ENCODE measurements around the gene SLC26A4. TPM values are rescaled to one million over a fixed set of nuclear protein-coding genes. Genes with fewer than 3 reads are reported as not detected.

The SLC26A4 gene
- total and polyA plus RNA-seq, 9 of the 15 experiments (the other 6 are each of a cell fraction or from before 2014, with no cell fraction given): 0.09 to 1.2 (median 0.33) TPM

- ATAC-seq: no peak
- 48% methylated on average over 2 of the region's 2 CpGs for WGBS (ENCODE audit: insufficient coverage, low coverage, missing lambda C conversion rate)
- no peak overlapping the region for H3K4me3 ChIP-seq
- no peak overlapping the region for H3K9ac ChIP-seq (ENCODE audit: insufficient read depth in 1 of 2, low read depth in 2 of 2, low read length in 2 of 2)
- CTCF ChIA-PET (ENCODE audit: low intra/inter-chr PET ratio): no interaction called here
- H4K20me1 ChIP-seq (replicated peaks; ENCODE audit: control insufficient read depth, insufficient read depth, low read length): no peaks in the 10 kb centered on the region
- H2AFZ ChIP-seq (ENCODE audit: low read depth, low read length): no peak overlapping the region
- FAIRE-seq: no peak
- intact Hi-C loops (cut with micrococcal nuclease) (no loop called here), in situ Hi-C loops (cut with MboI) (no loop called here)
- H3K27me3 ChIP-seq (ENCODE audit: control insufficient read depth in 2 of 2, insufficient read depth in 2 of 2, low read length in 2 of 2): no peaks in the 10 kb centered on the region
- H3K9me3 ChIP-seq (replicated peaks; ENCODE audit: control insufficient read depth, insufficient read depth, low read depth, low read length): no peaks in the 10 kb centered on the region
- H3K79me2 ChIP-seq (ENCODE audit: control insufficient read depth, insufficient read depth, low read length): no peaks in the 10 kb centered on the region
- H3K4me2 ChIP-seq (ENCODE audit: insufficient read depth, low read length): no peak overlapping the region
- no TSS peak for BruUV-seq (replicated peaks)
- POLR2A ChIA-PET: interaction anchor here (0.7 to 1.5 kb wide), 2 partner anchors 12 kb away, joined by 3 to 8 read pairs; no protein-coding TSS in a partner anchor
- H3K36me3 ChIP-seq (ENCODE audit: control insufficient read depth, insufficient read depth, low read length): no peaks in the 10 kb centered on the region
- no peaks in the 10 kb centered on the region for H3K9me1 ChIP-seq (ENCODE audit: control insufficient read depth, insufficient read depth, low read length)
- TF ChIP-seq, protein P1, sequence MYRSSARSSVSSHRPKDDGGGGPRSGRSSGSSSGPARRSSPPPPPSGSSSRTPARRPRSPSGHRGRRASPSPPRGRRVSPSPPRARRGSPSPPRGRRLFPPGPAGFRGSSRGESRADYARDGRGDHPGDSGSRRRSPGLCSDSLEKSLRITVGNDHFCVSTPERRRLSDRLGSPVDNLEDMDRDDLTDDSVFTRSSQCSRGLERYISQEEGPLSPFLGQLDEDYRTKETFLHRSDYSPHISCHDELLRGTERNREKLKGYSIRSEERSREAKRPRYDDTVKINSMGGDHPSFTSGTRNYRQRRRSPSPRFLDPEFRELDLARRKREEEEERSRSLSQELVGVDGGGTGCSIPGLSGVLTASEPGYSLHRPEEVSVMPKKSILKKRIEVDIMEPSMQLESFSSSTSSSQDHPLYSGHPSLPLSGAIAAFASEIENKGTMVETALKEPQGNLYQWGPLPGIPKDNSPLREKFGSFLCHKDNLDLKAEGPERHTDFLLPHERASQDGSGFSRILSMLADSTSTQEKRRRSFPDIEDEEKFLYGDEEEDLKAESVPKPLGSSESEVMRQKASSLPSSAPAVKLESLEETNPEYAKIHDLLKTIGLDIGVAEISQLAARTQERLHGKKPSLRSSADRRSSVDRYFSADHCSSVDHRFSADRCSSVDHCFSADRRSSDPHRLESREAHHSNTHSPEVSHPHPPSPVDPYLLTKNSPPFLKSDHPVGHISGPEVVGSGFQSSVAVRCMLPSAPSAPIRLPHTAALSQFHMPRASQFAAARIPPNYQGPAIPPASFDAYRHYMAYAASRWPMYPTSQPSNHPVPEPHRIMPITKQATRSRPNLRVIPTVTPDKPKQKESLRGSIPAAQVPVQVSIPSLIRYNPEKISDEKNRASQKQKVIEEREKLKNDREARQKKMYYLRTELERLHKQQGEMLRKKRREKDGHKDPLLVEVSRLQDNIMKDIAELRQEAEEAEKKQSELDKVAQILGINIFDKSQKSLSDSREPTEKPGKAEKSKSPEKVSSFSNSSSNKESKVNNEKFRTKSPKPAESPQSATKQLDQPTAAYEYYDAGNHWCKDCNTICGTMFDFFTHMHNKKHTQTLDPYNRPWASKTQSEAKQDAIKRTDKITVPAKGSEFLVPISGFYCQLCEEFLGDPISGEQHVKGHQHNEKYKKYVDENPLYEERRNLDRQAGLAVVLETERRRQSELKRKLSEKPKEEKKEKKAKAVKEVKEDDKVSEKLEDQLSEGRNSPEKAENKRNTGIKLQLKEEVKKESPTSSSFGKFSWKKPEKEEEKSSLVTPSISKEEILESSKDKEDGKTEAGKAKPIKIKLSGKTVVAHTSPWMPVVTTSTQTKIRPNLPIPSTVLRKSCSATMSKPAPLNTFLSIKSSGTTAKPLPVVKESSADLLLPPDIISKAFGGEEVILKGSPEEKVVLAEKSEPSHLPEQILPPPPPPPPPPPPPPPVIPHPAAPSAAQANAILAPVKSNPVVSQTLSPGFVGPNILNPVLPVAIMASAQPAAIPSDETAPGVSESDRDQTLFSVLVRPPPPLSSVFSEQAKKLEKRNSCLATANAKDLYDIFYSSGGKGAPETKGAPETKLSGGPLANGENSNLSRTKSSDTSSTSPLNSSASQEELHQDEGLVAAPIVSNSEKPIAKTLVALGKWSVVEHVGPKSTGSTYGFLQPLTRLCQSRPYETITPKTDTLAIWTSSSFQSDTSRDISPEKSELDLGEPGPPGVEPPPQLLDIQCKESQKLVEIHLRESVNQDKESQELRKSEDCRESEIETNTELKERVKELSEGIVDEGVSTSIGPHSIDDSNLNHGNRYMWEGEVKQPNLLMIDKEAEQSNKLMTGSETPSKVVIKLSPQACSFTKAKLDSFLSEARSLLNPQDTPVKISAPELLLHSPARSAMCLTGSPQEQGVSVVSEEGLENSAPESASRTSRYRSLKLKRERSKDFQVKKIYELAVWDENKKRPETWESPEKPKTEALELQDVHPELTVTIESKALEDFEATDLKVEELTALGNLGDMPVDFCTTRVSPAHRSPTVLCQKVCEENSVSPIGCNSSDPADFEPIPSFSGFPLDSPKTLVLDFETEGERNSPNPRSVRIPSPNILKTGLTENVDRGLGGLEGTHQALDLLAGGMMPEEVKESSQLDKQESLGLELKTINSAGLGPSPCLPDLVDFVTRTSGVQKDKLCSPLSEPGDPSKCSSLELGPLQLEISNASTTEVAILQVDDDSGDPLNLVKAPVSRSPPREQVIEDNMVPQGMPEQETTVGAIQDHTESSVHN (IDR thresholded peaks at IDR 0.05; ENCODE audit: borderline replicate concordance in 1 of 2, low read depth in 1 of 2): no peak
- no peak for TF ChIP-seq RBFOX2 (IDR thresholded peaks at IDR 0.05; ENCODE audit: low read depth, low read length)
- TF ChIP-seq ETS2 (tag; IDR thresholded peaks at IDR 0.05; ENCODE audit: borderline replicate concordance, poor library complexity, severe bottlenecking): no peak
- TF ChIP-seq BMI1 (IDR thresholded peaks at IDR 0.05; ENCODE audit: low read length): no peak
- TF ChIP-seq, protein P2, sequence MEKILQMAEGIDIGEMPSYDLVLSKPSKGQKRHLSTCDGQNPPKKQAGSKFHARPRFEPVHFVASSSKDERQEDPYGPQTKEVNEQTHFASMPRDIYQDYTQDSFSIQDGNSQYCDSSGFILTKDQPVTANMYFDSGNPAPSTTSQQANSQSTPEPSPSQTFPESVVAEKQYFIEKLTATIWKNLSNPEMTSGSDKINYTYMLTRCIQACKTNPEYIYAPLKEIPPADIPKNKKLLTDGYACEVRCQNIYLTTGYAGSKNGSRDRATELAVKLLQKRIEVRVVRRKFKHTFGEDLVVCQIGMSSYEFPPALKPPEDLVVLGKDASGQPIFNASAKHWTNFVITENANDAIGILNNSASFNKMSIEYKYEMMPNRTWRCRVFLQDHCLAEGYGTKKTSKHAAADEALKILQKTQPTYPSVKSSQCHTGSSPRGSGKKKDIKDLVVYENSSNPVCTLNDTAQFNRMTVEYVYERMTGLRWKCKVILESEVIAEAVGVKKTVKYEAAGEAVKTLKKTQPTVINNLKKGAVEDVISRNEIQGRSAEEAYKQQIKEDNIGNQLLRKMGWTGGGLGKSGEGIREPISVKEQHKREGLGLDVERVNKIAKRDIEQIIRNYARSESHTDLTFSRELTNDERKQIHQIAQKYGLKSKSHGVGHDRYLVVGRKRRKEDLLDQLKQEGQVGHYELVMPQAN (IDR thresholded peaks at IDR 0.05; ENCODE audit: borderline replicate concordance): no peak
- no peak for TF ChIP-seq TARDBP (IDR thresholded peaks at IDR 0.05)
- TF ChIP-seq ZNF764 (CRISPR knock-in tag; IDR thresholded peaks at IDR 0.05; ENCODE audit: low read depth): no peak
- no peak overlapping the region for H3K27ac ChIP-seq (ENCODE audit: extremely low read depth, low read depth, low read length)
- DNase-seq (ENCODE audit: extremely low read depth in 1 of 4, low spot score in 3 of 4): no peak
- no peaks in the 10 kb centered on the region for H3K4me1 ChIP-seq (replicated peaks in 1 of 2; ENCODE audit: control insufficient read depth in 2 of 2, insufficient read depth in 2 of 2, low read length in 2 of 2)
Measured at GRCh38 chr7:107632492-107632865, 28.1 kb upstream of the SLC26A4 start.
